Osteocyte (in vitro differentiated cells): ENCODE measurements around the gene MAMLD1. TPM values are rescaled to one million over a fixed set of nuclear protein-coding genes. Genes with fewer than 3 reads are reported as not detected.

Experiments used
- DNase-seq: peaks from one replicate; pipeline ENCODE4 v3.0.0; 2021; ENCODE audit warnings: mixed read lengths; ENCODE audit not compliant: unreplicated experiment; ENCODE audit errors: extremely low spot score
- H3K27ac Mint-ChIP-seq: one replicate; pipeline ENCODE4 v1.8.0; 2021; ENCODE audit warnings: mild to moderate bottlenecking, mixed read lengths; ENCODE audit not compliant: unreplicated experiment
- H3K27me3 Mint-ChIP-seq: one replicate; pipeline ENCODE4 v1.8.0; 2021; ENCODE audit warnings: mixed read lengths; ENCODE audit not compliant: unreplicated experiment
- H3K36me3 Mint-ChIP-seq: one replicate; pipeline ENCODE4 v1.8.0; 2021; ENCODE audit warnings: mixed read lengths; ENCODE audit not compliant: unreplicated experiment
- H3K4me1 Mint-ChIP-seq: one replicate; pipeline ENCODE4 v1.8.0; 2021; ENCODE audit warnings: mixed read lengths; ENCODE audit not compliant: unreplicated experiment
- H3K4me3 Mint-ChIP-seq: one replicate; pipeline ENCODE4 v1.8.0; 2021; ENCODE audit warnings: mild to moderate bottlenecking, moderate library complexity, mixed read lengths; ENCODE audit not compliant: unreplicated experiment
- H3K9me3 Mint-ChIP-seq: one replicate; pipeline ENCODE4 v1.8.0; 2021; ENCODE audit warnings: mixed read lengths; ENCODE audit not compliant: unreplicated experiment
- total RNA-seq: library from RNA; stranded (reverse); gene quantifications from 2 replicates; pipeline ENCODE4 v1.2.1, GENCODE V29; 2021
- TF ChIP-seq, protein P1 (sequence below): fragments of 200-600 bp; sonication (generic); IDR thresholded peaks from 2 replicates; pipeline ENCODE4 v1.5.0; 2021; ENCODE audit warnings: antibody characterized with exemption, mild to moderate bottlenecking, moderate library complexity

Gene MAMLD1
- total RNA-seq, 1 donor from 2014 or later: 13.2 TPM

DNA sequence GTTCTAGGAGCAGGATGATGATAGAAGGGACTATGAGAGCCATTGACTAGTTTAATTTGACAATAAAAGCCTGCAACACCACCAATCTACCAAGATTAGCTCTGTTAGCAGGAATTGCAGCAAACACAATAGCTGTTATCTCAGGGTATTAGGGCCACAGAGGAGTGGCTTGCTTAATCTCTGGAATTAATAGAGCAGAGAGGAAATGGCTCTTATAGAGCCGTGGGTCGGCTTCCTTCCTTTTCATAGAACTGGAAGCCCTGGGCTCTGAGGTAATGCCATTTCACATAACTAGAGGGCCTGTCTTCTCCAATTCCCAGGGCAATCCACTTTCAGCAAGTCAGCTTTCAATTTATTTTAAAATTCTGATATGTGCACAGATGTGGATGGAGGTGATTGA, 83.0 kb downstream of the MAMLD1 start:
- no peak for DNase-seq
- Mint-ChIP-seq H3K27ac (no peak overlapping the region), H3K9me3 (peaks cover 10% of the 10 kb centered on the region), H3K27me3 (no peaks in the 10 kb centered on the region), H3K4me3 (no peak overlapping the region), H3K36me3 (peaks cover 2% of the 10 kb centered on the region), H3K4me1 (no peaks in the 10 kb centered on the region)
- TF ChIP-seq, protein P1, sequence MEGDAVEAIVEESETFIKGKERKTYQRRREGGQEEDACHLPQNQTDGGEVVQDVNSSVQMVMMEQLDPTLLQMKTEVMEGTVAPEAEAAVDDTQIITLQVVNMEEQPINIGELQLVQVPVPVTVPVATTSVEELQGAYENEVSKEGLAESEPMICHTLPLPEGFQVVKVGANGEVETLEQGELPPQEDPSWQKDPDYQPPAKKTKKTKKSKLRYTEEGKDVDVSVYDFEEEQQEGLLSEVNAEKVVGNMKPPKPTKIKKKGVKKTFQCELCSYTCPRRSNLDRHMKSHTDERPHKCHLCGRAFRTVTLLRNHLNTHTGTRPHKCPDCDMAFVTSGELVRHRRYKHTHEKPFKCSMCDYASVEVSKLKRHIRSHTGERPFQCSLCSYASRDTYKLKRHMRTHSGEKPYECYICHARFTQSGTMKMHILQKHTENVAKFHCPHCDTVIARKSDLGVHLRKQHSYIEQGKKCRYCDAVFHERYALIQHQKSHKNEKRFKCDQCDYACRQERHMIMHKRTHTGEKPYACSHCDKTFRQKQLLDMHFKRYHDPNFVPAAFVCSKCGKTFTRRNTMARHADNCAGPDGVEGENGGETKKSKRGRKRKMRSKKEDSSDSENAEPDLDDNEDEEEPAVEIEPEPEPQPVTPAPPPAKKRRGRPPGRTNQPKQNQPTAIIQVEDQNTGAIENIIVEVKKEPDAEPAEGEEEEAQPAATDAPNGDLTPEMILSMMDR: no peak

DNA sequence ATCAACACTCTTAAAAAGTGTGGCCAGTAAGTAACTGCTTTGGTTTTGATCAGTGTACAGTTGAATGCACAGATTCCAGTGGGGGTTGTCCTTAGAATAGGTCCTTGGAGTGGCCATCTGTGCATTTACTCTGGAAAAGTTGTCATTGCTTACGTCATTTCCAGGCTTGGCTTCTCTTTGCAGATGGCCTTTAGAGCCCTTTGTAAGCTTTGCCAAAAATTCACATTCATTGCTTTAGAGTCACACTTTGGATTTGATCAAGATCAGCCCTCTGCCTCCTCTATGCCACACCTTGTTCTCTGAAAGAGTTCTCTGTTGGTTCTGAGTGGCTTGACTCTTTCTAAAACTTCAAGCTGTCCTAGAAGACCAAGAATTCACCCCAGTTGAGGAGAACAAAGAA, 83.9 kb downstream of the MAMLD1 start:
- Mint-ChIP-seq H3K27me3 (no peaks in the 10 kb centered on the region), H3K4me3 (no peak overlapping the region), H3K27ac (no peak overlapping the region), H3K4me1 (no peaks in the 10 kb centered on the region), H3K36me3 (peaks cover 2% of the 10 kb centered on the region), H3K9me3 (peaks cover 10% of the 10 kb centered on the region)
- DNase-seq: no peak
- TF ChIP-seq, protein P1: no peak

DNA sequence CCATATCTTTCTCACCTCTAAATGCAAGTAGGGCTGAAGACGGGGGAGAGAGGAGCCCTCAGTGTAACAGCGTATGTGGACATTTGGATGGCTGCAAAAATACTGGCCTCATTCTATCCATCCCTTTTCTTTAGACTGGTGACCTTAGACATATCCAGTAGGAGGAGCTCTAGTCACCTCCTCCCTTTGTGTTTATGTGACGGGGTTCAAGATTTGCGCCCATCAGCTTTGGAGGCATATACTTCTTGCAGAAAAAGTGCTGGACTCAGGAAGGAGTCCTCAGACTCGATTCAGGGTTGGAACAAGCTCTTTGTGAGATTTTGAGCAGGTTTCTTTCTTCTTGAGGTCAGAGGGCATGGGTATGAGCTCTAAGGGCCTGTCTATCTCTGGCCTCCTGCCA, 86.2 kb downstream of the MAMLD1 start:
- H3K27ac Mint-ChIP-seq: no peak overlapping the region
- DNase-seq: no peak
- H3K9me3 Mint-ChIP-seq: no peaks in the 10 kb centered on the region
- no peak overlapping the region for H3K4me3 Mint-ChIP-seq
- peaks cover 6% of the 10 kb centered on the region for H3K4me1 Mint-ChIP-seq
- H3K27me3 Mint-ChIP-seq: no peaks in the 10 kb centered on the region
- TF ChIP-seq, protein P1: no peak
- peaks cover 12% of the 10 kb centered on the region for H3K36me3 Mint-ChIP-seq

DNA sequence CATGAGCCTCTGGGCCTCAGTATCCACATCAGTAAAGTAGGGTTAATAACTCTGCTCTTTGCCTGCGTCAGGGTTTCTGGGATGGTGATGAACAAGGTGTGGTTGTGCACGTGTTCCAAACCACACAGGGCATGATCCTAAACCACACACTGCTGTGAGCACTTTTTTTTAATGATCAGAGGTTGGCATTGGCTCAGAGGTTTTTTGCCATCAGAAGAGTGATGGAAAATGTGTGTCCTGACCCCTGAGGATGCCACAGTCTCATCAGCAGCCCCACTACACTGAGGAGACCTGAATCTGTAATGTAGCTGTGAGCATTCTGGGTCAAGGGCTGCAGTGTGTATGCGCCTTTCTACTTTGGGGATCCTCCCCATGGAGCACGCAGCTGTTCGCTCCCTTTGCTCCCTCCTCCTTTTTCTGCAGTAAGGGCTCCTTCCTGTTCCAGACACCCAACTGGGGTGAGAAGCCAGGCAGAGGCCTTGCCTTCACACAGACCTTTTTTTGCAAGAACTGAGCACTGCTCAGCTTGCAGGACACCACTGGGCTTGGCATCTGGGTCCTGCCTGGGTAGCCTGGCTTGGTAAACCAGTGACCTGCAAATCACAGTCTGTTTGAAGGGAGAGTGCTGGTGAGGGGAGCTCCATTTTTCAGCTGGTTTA, 87.5 kb downstream of the MAMLD1 start:
- Mint-ChIP-seq H3K4me1 (peaks cover 8% of the 10 kb centered on the region), H3K27ac (no peak overlapping the region), H3K4me3 (no peak overlapping the region), H3K36me3 (peaks cover 12% of the 10 kb centered on the region), H3K9me3 (no peaks in the 10 kb centered on the region), H3K27me3 (no peaks in the 10 kb centered on the region)
- TF ChIP-seq, protein P1: no peak
- DNase-seq: no peak

DNA sequence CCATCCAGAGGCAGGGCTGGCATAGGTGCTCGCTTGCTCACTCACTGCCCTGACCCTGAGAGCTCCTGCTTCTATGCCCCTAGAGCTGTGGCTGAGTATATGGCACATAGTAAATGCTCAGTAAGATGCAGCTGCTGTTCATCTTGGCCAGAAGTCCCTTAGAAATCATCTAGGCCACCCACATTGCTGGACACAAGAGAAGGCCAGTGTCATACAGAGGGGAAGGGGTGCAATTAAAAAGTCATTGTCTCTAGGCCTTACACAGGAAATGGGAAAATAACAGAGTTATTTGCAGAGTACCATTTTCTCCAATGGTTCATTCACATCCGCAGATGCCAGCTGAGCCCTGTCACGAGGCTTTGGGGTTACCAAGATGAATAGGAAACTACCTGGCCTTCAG, 88.8 kb downstream of the MAMLD1 start:
- H3K4me1 Mint-ChIP-seq: peaks cover 8% of the 10 kb centered on the region
- no peaks in the 10 kb centered on the region for H3K9me3 Mint-ChIP-seq
- no peaks in the 10 kb centered on the region for H3K27me3 Mint-ChIP-seq
- DNase-seq: no peak
- H3K36me3 Mint-ChIP-seq: peaks cover 12% of the 10 kb centered on the region
- H3K4me3 Mint-ChIP-seq: no peak overlapping the region
- H3K27ac Mint-ChIP-seq: no peak overlapping the region
- TF ChIP-seq, protein P1: no peak
